ENCODE results near the gene CASK.

DNA sequence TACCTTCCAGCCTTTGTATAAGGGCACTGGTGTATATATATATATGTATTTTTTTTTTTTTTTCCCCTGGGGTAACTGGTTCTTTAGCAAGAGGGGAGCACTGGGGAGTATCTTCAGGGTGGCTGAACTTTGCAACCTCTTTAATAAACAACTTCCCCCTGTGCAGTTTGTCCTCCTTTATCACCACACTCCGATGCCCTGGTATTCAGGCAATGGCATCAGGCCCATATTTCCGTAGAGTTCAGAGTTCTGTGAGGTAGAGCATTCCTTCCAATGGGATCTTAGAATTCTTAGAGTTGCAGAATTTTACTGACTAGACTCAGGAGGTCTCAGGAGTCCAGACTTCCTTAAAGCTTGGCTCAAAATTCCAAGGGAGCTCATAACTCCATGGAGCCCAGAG is 451.6 kb downstream of the CASK start:
- TF ChIP-seq, protein P1, sequence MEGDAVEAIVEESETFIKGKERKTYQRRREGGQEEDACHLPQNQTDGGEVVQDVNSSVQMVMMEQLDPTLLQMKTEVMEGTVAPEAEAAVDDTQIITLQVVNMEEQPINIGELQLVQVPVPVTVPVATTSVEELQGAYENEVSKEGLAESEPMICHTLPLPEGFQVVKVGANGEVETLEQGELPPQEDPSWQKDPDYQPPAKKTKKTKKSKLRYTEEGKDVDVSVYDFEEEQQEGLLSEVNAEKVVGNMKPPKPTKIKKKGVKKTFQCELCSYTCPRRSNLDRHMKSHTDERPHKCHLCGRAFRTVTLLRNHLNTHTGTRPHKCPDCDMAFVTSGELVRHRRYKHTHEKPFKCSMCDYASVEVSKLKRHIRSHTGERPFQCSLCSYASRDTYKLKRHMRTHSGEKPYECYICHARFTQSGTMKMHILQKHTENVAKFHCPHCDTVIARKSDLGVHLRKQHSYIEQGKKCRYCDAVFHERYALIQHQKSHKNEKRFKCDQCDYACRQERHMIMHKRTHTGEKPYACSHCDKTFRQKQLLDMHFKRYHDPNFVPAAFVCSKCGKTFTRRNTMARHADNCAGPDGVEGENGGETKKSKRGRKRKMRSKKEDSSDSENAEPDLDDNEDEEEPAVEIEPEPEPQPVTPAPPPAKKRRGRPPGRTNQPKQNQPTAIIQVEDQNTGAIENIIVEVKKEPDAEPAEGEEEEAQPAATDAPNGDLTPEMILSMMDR (conservative IDR thresholded peaks at IDR 0.05), result no peak
- TF ChIP-seq EZH2 (IDR thresholded peaks at IDR 0.05; ENCODE audit: low read depth), result no peak

Data from PC-9 (cell line).